NAMALWA (cell line): ENCODE measurements around the gene KLK4.
"Not testable (repeated sequence)": the region's sequence is repeated elsewhere in the genome, so short reads cannot be mapped to it uniquely, and the experiment has no call there.

Source experiments
- DNase-seq: peaks from one replicate; pipeline ENCODE4 v3.0.0-alpha.2; 2015; ENCODE audit warnings: low spot score

The KLK4 gene

DNA sequence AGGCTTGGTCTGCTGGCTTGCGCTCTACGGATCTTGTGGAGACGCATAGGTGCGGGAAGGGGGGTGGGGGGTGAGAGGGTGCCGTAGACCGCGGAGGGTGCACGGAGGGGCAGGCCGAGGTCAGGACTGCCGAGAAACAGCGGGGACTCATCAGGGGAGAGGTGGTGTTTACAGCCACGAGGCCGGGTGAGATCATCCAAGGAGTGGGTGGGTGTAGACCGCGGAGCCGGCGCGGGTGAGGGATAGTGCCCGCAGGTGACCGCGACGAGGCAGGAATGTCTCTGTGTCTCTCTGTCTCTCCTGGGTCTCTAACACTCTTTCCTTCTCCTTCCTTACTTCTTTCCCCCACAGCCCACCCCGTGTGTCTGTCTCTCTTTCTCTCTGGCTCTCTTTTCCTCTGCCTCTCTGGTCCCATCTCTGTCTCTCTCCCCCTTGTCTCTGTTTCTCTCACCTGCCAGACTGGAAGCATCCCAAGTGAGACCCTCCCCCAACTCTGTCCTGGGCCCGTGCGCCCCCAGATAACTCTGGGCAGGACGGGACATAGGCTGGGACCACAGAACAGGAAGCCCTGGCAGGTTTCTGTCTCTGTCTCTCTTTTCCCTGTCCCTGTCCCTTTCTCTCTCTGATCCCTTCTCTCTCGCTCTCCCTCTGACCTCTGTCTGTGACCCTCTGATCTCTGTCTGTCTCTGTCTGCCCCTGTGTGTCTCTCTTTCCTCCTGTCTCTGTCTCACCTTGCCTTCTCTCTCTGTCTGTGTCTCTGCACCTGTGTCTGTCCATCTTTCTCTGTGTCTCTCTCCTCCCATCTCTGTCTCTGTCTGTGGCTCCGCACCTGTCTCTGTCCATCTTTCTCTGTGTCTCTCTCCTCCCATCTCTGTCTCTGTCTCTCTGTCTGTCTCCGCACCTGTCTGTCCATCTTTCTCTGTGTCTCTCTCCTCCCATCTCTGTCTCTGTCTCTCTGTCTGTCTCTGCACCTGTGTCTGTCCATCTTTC, 1.8 kb upstream of the KLK4 start:
- no peak for DNase-seq

DNA sequence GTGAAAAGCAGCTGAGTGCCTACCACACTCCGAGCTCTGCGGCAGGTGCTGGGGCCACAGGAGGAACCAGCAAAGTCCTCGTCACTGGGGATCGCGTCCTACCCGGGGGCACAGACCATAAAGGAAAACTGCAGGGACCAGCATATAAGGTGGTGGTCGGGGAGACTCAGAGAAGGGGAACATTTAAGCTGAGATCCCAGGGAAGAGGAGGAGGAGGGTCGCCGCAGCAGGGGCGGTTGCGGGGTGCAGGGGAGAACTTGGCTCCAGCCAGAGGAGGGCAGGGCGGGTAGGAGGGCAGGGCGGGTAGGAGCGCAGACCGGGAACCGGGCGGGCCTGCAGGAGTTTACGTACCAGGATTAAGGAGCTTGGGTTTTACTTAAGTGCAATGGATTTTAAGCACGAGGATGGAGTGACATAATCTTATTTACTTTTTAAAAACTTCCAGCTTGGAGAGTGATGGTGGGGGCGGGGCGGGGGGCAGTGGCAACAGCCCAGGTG, 956 bp upstream of the KLK4 start:
- no peak for DNase-seq

DNA sequence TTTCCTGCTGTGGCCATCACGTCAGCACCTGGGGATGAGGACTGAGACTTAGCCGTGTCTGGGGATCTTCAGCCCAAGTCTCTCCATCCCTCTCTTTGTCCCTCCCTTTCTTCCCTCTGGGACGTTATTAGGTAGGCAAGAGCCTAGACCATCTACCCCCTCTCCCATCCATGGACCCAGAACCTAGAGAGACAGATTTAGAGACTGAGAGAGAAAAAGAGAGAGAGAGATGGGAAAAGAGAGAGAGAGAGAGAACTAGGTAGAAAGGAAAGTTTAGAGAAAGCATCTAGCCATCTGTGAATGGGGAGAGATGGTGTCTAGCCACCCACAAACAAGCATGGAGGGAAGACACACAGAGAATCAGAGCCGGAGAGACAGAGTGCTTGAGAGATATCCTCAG, 473 bp downstream of the KLK4 start:
- DNase-seq: no peak

DNA sequence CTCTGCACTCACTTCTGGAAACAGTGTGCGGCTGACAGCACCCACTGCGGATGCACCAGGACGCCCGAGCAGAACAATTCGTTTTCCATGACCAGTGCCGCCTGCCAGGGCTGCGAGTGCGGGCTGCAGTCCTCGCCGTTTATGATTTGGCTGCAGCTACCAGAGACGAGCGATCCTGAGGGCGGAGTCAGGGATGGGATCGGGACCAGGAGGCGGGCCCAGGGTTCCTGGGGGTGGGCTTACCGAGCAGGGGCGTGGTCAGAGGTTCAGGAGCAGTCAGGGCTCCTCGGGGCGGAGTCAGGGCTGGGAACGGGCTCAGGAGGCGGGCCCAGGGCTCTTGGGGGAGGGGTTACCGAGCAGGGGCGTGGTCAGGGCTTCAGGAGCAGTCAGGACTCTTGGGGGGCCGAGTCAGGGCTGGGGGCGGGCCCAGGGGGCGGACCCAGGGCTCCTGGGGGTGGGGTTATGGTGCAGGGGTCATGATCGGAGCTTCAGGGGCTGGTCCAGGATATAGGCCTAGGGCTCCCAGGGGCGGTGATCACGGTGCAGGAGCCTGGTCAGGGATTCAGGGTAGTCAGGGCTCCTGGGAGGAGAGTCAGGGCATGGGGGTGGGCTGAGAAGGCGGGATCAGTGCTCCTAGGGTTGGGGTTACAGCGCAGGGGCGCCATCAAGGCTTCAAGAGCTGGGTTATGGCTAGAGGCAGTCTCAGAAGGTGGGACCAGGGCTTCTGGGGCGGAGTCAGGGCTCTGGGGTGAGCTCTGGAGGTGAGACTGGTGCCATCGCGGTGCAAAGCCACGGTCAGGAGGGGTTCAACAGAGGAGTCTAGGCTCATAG, 1.7 kb downstream of the KLK4 start:
- DNase-seq: peak; percentile 71

DNA sequence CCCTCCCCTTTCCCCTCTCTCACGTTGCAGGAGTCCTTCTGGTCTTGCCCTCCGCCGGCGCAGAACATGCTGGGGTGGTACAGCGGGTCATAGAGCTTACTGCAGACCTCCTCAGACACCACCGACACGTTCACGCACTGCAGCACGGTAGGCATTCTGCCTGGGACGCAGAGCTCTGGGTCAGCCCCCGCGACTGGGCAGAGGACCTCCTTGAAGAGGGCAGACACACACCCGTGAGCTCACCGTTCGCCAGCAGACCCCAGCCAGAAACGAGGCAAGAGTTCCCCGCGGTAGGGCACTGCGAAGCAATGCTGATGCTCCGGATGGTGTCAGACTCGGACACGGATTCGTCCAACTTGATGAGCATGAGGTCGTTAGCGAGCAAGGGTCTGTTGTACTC, 2.9 kb downstream of the KLK4 start:
- no peak for DNase-seq

DNA sequence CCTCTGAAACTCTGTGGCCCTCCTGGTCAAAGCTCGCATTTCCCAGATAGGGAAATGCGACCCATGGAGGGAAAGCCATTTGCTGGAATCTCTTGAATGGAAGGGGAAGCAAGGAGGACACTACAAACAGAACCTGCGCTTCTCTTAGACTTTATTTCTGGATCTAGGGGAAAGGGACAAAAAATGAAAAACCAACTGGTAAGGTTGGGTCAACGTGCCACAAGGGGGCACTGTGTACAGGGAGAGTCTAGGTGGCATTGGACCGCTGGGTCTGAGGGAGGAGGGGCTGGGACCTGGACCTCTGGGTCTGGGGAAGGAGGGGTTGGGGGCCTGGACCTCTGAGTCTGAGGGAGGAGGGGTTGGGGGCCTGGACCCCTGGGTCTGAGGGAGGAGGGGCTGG, 5.0 kb downstream of the KLK4 start:
- peak; percentile 66 for DNase-seq

DNA sequence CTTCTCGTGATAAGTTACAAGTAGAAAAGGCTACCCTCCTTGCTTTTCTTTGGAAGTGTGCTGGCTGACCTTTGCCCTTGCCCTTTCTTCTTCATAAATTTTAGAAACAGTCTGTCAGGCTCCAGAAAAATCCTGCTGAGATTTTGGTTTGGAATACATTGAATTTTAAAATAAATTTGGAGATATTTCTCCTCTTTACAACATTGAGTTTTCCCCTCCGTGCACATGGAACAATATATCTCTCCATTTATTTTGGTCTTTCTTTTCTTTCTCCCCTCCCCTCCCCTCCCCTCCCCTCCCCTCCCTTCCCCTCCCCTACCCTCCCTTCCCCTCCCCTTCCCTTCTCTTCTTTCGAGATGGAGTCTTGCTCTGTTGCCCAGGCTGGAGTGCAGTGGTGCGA, 8.6 kb downstream of the KLK4 start:
- DNase-seq: no peak

DNA sequence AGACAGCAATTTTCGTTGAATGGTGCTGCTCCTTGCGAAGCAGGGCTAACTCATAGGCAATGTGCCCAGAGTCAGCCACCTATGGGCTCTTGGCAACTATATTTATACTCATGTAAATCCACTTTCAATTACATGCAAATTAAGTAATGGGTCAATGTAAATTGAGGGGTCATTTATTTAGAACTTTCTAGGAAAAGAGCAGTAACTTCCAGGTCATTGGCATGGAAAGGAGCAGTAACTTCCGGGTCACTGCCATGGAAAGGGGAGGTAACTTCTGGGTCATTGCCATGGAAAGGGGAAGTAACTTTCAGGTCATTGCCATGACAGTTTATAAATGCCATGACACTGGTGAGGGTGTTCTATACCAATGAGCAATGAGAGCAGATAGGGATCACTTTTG, 11.6 kb downstream of the KLK4 start:
- no peak for DNase-seq

DNA sequence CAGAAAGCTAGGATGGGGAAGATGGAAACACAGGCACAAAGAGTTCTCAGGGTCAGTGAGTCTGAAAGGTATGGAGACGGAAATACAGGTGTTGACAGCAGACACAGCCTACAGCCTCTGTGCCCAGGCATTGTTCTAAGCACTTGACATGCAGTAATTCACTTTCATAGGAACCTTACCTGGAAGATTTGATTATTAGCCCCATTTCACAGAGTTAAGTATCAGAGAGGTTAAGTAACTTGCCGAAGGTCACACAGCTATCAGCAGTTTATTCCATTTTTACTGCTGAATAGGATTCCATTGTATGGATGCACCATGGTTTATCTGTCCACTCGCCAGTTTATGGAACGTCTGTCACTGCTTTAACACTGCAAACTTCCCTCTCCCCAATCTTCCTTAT, 13.2 kb downstream of the KLK4 start:
- no peak for DNase-seq

DNA sequence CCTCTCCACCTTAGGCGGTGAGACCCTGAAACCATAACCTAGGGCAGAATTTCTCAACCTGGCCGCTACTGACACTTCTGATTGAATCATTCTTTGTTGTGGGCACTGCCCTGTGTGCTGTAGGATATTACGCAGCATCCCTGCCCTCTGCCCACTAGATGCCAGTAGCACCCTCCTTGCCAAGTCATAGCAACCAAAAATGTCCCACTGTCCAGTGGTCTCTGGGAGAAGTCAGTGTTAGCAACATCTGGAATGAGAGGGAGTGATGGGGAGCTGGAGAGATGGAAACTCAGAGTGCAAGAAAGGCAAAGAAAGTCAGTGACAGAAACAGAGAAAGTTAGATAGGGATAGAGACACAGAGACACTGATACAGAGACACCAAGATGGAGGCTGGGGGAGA, 13.6 kb downstream of the KLK4 start:
- DNase-seq: no peak

DNA sequence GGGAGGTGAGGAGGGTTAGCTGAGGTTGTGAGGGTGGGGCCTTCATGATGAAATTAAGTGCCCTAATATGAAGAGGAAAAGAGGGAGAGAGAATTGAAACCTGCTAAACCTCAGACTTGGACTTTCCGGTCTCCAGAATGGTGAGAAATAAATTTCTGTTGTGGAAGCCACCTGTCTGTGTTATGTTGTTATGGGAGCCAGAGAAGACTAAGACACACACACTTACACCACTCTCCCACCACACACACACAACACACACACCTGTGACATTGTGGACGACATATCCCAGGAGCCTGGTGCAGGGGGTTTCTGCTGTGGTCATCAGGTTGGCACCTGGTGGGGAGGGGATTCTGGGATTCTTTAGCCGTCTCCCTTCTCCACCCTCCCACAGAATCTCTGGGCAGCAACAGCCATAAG, 14.0 kb downstream of the KLK4 start:
- peak; percentile 47 for DNase-seq

DNA sequence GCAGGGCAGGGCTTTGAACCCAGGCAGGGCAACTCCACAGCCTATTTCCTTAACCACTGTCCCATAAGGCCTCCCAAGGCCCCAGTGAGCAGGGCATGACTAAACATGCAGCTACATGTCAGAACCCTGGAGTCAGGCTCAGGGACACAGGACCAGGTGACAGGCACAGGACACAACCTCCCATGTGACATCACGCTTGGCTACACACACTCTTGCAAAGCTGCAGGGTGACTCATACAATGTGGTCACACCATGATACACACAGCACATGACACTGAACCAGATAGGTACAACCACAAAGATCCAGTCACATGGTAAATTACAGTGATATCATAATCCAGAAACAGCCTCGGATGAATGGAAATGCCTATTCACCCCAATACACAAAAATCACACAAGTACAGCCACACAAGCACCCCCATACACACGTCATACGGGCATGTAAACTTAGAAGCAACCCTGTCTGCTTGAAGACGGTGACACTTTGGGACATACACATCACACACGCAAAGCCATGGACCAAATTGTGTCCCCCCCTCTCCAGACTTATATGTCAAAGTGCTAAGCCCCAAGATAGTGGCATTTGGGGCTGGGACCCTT, 14.5 kb downstream of the KLK4 start:
- DNase-seq: peak; percentile 92

DNA sequence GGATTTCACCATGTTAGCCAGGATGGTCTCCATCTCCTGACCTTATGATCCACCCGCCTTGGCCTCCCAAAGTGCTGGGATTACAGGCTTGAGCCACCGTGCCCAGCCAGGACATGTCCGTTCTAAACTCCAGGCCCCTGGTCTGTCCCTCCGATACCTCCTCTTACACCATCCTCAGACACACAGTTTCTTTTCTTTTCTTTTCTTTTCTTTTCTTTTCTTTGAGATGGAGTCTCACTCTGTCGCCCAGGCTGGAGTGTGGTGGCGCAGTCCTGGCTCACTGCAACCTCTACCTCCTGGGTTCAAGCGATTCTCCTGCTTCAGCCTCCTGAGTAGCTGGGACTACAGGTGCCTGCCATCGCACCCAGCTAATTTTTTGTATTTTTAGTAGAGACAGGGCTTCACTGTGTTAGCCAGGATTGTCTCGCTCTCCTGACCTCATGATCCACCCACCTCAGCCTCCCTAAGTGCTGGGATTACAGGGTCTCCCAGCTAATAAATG, 15.1 kb downstream of the KLK4 start:
- DNase-seq: not testable (repeated sequence)

DNA sequence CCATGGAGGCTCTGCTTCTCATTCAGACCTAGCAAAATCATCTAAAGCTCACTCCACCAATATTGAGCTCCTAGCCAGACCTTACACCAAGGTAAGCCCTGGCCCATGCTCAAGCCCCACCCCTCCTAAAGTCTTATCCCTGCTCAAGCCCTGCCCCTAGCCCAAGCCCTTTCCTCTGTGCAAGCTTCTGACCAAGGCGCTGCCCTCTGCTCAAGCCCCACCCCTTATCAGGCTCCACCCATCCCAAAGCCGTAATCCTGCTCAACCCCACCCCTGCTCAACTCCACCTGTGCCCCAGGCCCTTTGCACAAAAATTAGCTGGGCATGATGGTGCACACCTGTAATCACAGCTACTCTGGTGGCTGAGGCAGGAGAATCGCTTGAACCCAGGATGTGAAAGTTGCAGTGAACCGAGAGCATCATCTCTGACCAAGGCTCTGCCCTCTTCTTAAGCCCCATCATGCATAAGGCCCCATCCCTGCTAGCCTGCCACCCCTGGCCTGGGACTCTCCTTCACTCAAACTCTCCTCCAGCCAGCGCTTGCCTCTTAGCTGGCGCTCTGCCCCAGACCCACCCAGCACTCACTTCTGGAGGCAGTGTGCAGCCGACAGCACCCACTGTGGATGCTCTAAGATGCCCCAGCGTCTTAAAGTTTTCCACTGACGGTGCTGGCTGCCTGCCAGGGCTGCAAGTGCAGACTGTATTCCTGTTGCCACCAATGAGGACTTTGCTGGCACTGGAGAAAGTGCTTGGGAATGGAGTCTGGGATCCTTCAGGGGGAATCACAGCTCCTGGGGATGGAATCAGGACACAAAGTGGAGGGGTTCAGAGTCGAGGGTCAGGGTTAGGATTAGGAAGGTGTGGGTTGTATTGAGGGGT, 16.5 kb downstream of the KLK4 start:
- DNase-seq: no peak

DNA sequence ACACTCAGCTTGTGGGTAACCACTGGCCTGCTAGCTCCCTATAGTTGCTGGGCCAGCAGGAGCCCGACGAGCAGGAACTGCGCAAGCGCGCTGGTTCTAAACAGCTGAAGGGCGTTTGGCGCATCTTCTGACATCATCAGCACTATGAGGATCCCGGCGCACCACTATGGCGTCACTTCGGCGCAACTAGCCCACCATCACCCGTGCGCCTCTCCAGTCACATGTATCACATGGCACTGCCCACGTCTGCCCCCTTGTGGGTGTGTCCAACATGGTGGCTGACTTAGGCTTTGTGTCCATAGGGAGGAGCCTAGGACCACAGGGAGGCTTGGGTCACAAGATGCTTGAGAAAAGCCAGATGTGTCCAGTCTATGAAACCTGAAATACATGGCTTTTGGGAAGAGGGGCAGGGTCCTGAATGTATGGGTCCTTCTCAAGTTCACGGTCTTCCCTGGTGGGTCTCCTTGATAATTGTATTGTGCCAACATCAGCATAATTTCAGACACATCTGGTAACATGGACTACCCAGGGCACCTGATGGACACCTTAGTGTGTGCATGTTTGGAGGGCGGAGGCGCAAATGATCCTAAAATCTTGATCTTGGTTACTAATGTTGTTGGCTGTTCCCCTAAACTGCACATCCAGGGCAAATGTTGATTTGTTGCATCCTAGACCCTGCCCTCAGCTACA, 18.0 kb downstream of the KLK4 start:
- peak; percentile 37 for DNase-seq

DNA sequence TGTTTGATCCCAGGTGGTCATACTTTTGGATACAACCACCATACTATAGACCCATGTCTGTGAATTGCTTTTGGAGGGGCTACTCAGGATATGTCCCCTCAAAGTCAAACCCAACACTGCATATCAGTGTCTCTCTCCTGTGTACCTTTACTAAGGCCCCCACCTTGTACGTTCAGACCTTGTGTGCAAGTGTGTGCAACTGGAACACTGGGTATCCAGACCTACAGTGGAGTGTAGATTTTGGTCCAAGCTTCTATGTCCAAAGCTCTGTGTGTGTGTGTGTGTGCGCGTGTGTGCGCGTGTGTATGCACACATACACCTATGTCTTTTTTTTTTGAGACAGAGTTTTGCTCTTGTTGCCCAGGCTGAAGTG, 20.0 kb downstream of the KLK4 start:
- DNase-seq: no peak

DNA sequence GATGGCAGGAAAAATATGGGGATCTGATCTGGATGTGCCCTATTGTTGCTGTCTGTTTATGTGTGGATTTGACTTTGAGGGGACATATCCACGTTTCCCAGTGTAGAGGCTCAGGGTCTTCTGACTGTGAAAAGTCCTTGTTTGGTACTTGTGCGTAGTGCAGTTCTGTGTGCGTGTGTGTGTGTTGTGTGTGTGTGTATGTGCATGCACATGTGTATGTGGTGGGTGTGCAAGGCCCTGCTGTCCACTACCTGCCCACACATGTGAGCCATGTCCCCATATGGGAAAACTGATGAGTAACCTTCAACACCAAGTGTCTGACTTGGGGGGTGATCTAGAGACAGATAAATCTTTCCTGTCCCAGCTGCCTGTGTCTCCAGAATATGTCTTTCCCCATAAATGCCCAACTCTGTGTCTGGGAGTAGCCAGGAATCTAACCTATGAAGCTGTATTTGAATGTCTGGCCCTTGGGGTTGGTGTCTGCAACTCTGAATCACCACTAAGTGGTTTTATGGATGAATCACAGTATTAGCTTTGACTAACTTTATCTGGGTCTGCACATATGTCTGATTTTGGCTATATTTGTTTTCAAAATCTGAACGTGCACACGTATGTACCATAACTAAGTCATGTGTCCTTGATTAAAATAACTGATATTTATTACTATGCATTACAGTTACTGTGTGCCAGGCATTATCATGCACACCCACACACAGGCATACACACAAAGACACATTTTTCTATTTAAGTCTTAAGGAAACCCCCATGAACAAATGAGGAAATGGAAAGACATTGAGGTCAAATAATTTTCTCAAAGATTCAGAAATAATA, 20.6 kb downstream of the KLK4 start:
- DNase-seq: no peak

DNA sequence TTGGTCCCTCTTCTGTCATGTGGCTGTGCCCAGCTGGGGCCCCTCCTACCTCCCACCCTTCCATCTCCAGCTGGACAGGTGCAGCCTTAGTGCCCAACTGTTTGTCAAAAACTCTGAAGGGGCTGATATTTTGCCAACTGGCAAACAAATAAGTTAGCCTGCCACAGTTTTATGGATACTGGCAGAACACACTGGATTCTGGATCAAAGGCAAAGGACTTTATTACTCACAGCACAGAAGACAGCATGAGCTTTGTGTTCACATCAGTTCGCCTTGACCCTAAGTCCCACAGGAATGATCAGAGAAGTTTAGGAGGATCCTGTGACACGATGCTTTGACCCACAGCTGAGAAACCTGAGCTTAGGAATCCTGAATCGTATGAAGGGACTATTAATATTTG, 21.6 kb downstream of the KLK4 start:
- no peak for DNase-seq

DNA sequence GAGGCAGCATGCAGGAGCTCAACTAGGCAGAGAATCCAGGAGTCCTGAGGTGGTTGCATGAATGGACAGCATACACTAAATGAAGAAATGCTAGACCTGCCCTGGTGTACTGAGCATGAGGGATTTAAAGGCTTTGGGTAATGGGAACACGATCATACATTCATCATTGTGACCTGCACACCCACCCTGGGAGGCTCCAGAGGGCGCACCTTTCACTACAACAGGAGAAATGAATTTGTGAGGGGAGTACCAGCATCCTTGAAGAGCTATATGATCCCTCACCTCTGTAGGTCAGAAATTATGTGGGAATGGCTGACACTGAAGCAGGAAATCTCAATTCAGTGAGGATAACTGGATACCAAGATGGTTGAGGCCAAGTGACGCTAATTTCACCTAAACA, 29.0 kb downstream of the KLK4 start:
- DNase-seq: peak; percentile 24

DNA sequence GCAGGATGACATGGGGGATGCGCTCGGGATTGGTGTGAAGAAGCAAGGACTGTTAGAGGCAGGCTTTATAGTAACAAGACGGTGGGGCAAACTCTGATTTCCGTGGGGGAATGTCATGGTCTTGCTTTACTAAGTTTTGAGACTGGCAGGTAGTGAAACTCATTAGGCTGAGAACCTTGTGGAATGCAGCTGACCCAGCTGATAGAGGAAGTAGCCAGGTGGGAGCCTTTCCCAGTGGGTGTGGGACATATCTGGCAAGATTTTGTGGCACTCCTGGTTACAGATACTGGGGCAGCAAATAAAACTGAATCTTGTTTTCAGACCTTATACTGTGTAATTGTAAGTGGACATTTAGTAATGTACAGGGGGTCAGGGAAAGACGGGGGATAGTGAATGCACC, 31.0 kb downstream of the KLK4 start:
- no peak for DNase-seq
